ENCODE measurements around the gene DNMT3L.

GRCh38 chr21:44275041-44275440, 13.3 kb upstream of the DNMT3L start:
- no peak for TF ChIP-seq CTCF (optimal IDR thresholded peaks at IDR 0.05 in 1 of 3, IDR thresholded peaks at IDR 0.05 in 1 of 3, conservative IDR thresholded peaks at IDR 0.05 in 1 of 3; ENCODE audit: extremely low read depth in 1 of 3, insufficient read depth in 2 of 3, low read length in 3 of 3)
- TF ChIP-seq EZH2 (IDR thresholded peaks at IDR 0.05; ENCODE audit: low read length): no peak
